GM21515 (cell line): ENCODE data around the gene BRMS1L.

Experiments used
- ATAC-seq: cut with Tn5 transposase; IDR thresholded peaks from one replicate; pipeline ENCODE4 v1.9.1; 2021; ENCODE audit not compliant: unreplicated experiment

Gene BRMS1L

GRCh38 chr14:35865611-35866324 lies 39.6 kb downstream of the BRMS1L start:
- ATAC-seq, result no peak

DNA sequence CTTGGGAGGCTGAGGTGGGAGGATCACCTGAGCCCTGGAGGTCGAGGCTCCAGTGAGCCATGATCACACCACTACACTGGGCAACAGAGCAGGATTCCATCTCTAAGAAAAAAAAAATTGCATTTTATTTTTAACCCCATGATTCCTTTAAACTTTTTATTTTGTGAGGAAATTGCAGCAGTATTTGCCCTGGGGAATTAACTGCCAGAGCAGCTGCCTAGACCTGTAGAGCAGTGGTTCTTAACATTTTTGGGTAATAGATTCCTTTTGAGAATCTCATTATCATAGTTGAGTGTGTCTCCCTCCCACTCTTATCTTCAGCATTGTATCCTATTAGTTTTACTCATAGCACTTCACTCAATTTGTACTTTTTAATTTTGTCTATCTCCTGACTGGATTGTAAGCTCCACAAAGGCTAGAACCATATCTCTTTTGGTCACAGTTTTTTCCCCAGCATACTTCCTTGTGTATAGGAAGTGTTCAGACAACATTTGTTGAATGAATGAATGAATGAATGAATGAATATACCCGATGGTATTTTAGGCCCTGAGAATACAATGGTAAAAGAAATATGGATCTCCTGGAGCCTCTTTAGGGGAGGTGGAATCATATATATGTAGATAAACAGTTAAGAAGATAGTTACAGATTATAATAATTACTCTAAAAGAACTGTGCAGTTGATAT lies 40.6 kb downstream of the BRMS1L start:
- no peak for ATAC-seq

GRCh38 chr14:35867280-35867629 lies 41.1 kb downstream of the BRMS1L start:
- no peak for ATAC-seq

DNA sequence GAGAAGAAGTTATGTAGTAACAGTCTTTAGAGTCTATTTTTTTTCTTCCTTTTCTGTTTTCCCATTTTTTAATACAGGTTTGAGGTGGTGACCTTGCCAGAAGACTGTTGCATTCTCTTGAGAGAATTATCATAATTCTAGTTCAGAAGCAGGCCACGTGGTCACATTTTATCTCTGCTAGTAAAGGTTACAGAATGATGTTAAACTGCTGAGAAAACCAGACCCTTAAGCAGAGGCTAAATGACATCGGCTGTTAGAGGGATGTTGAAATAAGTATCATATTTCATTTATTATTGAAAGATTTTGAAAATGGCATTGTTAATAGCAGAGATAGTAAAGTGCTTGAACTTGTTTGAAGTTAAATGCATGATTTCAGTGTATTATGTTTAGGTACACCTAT lies 49.2 kb downstream of the BRMS1L start:
- no peak for ATAC-seq

GRCh38 chr14:35877276-35877675 lies 51.1 kb downstream of the BRMS1L start:
- no peak for ATAC-seq

GRCh38 chr14:35878272-35879150 lies 52.4 kb downstream of the BRMS1L start:
- ATAC-seq, result no peak

DNA sequence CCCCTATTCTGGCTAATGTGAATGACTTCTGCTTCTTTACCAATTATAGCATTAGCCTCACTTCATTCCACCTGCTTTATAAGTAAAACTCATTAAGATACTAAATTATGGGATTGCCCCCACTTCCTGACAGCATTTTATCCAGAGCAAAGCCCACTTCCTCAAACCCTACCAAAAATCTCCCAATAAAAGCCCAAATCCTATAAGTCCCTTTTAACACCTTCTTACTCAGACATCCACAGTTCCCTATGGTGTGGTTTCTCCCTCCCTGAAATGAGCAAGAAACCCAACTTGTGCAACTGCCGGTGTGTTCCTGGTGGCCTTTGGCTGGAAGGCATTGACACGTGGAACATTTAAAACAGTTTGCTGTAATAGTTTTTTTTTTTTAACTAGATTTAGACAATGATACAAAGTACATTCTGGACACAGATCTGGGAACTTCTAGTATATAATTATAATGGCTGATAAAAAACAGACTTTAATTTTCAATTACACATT lies 53.1 kb downstream of the BRMS1L start:
- no peak for ATAC-seq

DNA sequence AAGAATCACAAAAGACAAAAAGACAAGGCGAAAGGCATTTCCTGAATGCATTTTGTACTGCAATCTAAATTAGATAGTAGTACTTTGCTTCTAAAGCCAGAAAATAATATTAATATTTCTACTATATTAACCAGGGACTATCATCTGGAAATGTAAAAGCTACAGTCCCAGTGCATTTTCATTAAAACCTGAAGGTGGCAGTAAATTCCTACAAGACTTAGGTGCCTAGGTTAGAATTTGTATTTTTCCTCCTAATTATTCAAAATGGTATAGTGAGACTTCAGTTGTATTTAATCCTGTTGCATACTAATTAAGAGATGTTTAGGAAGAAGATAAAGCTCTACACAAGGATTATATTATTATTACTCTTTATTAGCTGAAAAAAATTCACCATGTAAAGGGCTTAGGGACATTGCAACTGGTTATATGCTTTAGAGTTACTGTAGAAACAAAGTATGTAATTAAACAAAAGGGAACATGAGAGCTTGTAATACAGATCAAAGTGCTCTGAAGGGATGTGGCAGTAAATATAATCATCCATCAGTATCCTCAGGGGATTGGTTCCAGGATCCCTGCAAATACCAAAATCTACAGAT lies 53.6 kb downstream of the BRMS1L start:
- no peak for ATAC-seq

DNA sequence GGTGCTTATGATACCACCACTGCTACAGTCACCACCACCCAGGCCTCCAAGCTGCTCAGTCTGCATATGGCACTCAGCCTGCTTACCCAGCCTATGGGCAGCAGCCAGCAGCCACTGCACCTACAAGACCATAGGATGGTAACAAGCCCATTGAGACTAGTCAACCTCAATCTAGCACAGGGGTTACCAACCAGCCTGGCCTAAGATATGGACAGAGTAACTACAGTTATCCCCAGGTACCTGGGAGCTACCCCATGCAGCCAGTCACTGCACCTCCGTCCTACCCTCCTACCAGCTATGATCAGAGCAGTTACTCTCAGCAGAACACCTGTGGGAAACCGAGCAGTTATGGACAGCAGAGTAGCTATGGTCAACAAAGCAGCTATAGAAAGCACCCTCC lies 55.1 kb downstream of the BRMS1L start:
- no peak for ATAC-seq

DNA sequence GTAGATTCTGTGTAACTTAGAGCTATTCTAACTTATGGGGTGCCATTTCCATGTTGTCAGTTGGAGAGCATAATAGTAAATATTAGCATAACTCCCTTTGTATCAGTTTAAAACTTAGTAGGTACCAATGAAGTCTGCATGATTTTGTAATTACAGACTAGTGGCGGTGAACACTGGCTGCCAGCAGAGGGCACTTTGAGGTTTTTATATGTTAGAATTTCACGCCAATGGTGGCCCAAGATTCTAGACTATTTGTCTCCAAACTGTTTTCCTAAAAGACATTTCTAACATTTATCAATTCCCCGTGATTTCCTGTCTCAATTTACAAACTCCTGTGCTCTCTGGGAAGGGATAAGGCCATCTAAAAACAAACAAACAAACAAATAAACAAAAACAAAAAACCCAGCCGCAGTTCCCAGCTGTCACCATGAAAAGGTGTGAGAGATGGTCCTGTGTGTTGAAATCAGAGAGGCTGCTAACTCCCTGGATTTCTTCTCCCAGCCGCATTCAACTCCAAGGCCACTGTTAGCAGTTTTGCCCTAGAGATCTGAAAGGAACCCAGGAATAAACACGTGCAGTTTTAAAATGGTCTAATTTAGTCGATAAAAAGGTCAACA lies 57.6 kb downstream of the BRMS1L start:
- no peak for ATAC-seq

DNA sequence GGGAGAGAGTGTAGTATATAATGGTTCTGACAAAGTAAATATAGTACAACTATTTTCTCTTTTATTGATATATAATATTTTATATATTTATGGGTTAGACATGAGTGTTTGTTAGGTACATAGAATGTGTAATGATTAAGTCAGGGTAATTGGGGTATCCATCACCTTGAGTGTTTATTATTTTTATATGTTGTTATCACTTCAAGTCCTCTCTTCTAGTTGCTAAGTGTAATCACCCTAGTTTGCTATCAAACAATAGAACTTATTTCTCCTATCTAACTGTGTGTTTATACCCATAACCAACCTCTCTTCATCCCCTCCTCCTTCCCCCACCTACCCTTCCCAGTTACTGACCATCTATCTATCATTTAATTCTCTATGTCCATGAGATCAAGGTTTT lies 64.2 kb downstream of the BRMS1L start:
- ATAC-seq, result no peak

DNA sequence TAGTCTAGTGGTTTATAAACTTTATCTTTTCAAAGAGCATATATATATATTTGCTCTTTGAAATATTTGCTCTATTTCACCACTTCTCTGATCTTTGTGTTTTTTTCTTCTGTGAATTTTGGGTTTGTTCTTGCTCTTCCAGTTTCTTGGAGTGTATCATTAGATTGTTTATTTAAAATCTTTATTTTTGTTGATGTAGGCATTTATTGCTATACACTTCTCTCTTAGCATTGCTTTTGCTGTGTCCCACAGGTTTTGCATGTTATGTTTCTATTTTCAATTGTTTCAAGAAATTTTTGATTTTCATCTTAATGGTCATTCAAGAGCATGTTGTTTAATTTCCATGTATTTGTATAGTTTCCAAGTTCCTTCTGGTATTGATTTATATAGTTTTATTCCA lies 69.1 kb downstream of the BRMS1L start:
- ATAC-seq, result no peak

DNA sequence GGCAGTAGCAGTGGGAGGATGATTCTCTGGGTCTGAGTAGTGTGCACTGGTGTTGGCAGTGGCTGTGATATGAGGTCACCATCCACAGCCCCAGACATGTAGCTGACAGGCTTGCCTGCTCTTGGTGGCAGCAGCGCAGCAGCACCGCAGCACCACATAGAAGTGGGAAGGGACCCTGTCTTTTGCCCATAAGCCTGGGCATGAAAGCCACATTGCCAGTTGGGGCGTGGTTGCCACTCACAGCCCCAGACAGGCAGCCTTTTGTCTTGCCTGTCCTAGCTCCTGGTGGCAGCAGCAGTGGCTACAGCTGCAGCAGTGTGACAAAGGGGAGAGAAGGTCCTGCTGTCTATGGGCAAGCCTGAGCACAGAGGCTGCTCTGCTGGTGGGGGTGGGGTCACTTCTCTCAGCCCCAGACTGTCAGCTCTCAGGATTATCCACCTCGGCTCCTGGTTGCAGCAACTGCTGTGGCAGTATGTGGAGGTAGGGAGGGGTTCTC lies 71.5 kb downstream of the BRMS1L start:
- ATAC-seq, result no peak

- ATAC-seq, result no peak
Observed at GRCh38 chr14:35898217-35898775, 72.2 kb downstream of the BRMS1L start.

DNA sequence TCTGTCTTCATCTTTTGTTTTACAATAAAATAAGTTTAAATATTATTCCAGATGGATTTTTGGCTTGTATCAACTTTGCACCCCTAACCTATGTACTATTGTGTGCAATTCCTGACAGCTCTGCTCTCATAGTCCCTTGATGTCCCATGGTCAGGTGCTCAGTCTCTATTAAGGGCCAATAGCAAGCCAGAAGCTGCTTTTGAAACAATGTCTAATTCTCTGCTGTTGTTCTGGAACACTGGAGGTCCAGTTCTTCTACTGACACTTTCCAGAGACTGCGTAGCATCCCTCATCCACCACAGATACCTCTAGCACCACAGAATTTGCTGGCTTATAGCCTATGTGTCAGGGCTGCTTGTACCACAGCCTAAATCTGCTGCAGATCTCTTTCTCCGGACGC lies 74.6 kb downstream of the BRMS1L start:
- ATAC-seq, result no peak

DNA sequence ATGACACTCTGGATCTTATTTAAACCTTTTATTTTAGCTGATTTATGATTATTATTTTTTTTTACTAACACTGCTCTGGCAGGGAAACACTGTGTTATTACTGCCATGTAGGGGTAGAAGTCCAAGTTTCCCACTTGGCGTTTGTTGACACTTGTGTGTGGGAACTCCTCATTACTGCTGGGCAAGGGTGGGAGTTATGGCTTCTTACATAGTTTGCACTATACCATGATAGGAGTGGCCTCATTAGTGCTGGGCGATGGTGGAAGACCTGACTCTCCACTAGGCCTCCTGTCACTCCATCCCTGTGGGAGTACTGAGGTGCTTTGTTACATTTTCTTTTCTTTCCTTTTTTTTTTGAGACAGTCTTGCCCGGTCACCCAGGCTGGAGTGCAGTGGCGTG lies 83.5 kb downstream of the BRMS1L start:
- no peak for ATAC-seq

DNA sequence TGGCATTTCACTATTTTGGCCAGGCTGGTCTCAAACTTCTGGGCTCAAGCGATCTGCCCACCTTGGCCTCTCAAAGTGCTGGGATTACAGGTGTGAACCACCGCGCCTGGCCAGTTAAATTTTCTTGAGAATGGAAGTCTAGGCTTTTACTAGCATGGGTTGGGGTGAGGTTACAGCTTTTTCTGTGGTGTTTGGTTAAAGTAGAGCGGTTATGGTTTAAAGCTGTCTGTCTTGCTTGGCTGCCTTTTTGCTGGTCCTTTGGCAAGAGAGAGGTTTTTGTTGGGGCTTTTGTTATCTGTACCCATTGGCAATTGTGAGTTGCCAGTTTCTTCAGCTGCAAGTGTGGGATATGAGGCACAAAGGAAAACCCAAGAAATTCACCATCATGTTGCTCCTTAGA lies 84.1 kb downstream of the BRMS1L start:
- no peak for ATAC-seq

DNA sequence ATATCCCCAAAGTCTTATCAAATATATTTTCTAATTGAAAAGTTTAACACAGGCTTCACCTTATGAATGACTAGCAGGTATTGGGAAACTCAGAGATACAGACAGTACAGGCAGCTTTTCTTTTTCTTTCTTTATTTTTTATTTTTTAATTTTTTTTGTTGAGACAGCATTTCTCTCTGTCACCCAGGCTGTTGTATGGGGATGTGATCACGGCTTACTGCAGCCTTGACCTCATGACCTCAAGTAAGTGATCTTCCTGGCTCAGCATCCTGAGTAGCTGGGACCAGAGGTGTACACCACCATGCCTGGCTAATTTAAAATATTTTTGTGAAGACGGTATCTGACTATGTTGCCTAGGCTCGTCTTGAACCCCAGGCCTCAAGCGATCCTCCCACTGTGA lies 85.0 kb downstream of the BRMS1L start:
- ATAC-seq, result no peak

- ATAC-seq, result no peak
Observed at GRCh38 chr14:35915185-35915584, 89.0 kb downstream of the BRMS1L start.

GRCh38 chr14:35915775-35916174 lies 89.6 kb downstream of the BRMS1L start:
- no peak for ATAC-seq
